ENCODE data around the gene SLC19A3. TPM values are rescaled to one million over a fixed set of nuclear protein-coding genes. Genes with fewer than 3 reads are reported as not detected.

The SLC19A3 gene
- total RNA-seq, 4 donors from 2014 or later: 0.51 to 4.8 (median 1.5) TPM

DNA sequence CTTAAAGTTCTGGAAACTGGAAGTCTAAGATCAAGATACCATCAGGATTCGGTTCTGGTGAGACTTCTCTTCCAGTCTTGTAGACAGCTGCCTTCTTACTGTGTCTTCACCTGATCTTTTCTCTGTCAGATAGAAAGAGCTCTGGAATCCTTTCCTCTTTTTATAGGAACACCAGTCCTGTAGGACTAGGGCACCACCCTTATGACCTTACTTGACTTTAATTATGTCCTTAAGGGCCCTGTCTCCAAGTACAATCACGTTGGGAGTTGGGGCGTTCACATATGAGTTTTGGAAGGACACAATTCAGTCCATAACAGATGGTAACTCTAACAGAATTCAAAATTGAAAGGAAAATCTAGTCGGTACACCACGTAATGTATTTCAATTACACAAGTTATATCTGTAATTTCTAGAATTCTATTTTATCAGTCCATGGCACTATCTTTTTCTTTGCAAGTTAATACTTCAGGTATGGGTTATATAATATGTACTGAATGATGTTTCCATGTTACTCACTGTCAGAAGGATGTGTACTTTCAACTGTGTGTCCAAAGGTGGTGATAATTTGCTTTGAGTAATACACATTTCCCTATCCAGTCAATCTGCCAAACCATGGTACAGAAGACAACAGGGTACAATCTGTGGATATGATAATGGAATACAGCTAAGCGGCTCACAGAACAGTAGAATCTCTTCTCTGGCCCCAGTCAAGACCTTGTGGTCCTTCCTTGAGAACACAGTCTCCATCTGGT lies 52.5 kb downstream of the SLC19A3 start:
- H3K9me3 ChIP-seq: no peaks in the 10 kb centered on the region
- no peak overlapping the region for H3K27ac ChIP-seq
- H3K4me3 ChIP-seq: no peak overlapping the region
- no peaks in the 10 kb centered on the region for H3K4me1 ChIP-seq
- no peaks in the 10 kb centered on the region for H3K27me3 ChIP-seq
- no peak for DNase-seq
- H3K36me3 ChIP-seq: no peaks in the 10 kb centered on the region
- TF ChIP-seq, protein P1, sequence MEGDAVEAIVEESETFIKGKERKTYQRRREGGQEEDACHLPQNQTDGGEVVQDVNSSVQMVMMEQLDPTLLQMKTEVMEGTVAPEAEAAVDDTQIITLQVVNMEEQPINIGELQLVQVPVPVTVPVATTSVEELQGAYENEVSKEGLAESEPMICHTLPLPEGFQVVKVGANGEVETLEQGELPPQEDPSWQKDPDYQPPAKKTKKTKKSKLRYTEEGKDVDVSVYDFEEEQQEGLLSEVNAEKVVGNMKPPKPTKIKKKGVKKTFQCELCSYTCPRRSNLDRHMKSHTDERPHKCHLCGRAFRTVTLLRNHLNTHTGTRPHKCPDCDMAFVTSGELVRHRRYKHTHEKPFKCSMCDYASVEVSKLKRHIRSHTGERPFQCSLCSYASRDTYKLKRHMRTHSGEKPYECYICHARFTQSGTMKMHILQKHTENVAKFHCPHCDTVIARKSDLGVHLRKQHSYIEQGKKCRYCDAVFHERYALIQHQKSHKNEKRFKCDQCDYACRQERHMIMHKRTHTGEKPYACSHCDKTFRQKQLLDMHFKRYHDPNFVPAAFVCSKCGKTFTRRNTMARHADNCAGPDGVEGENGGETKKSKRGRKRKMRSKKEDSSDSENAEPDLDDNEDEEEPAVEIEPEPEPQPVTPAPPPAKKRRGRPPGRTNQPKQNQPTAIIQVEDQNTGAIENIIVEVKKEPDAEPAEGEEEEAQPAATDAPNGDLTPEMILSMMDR (IDR thresholded peaks at IDR 0.05): no peak
- no peak for TF ChIP-seq POLR2A (IDR thresholded peaks at IDR 0.05)
- intact Hi-C loops (cut with DNase I; ENCODE audit: low total_unique reads): no loop called here

DNA sequence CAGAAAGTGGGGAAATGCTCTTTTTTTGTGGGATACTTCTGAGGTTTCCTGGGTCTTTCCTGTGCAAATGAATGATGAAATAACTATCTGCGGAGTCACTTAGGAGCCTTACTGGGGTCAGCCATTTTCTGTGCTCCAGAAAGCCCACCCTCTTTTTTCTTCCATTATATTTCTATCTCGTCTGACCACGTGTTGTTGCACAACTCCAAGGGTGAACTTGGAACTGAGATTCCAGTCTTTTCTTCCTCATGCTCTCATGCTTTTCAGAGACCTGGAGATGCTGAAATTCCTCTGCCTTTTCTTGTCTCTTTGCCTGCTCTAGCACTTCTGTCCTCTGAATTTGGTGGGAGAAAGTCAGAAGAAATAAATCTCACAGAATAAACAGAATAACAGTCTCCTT lies 56.0 kb downstream of the SLC19A3 start:
- H3K4me3 ChIP-seq: no peak overlapping the region
- H3K9me3 ChIP-seq: no peaks in the 10 kb centered on the region
- H3K27me3 ChIP-seq: no peaks in the 10 kb centered on the region
- H3K27ac ChIP-seq: no peak overlapping the region
- DNase-seq: no peak
- no peaks in the 10 kb centered on the region for H3K36me3 ChIP-seq
- intact Hi-C loops (cut with DNase I; ENCODE audit: low total_unique reads): no loop called here
- TF ChIP-seq POLR2A (IDR thresholded peaks at IDR 0.05): no peak
- TF ChIP-seq, protein P1 (IDR thresholded peaks at IDR 0.05): no peak
- no peaks in the 10 kb centered on the region for H3K4me1 ChIP-seq

DNA sequence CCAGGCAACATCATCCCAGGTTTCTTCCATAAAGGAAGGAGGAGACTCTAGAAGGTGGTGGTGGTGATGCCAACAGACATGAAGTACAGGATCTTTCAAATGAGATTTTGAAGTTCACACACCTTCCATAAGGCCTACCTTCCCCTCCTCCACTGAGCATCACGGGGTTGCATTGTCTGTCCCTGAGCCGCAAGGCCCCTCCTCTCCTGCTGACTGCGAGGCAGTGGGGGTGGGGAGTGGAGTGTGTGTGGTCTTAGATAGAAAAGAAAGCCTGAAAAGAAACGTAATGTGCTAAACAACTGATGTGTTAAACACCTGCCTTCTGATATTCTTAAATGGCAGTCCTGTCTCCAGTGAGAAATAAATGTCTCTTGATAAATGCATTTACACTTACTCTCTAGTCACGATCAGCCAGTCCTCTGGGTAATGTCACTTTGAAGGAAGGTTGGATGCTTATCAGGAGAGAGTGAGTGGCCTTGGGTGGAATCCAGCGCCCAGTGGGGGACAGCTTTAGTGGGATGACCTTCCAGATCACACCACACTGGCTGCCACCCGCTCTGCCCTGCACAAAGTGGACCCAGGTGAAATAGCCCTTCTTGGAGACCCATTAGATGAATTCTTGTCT lies 56.7 kb downstream of the SLC19A3 start:
- no peaks in the 10 kb centered on the region for H3K9me3 ChIP-seq
- no peaks in the 10 kb centered on the region for H3K4me1 ChIP-seq
- H3K4me3 ChIP-seq: no peak overlapping the region
- DNase-seq: no peak
- intact Hi-C loops (cut with DNase I; ENCODE audit: low total_unique reads): no loop called here
- H3K27me3 ChIP-seq: no peaks in the 10 kb centered on the region
- H3K36me3 ChIP-seq: no peaks in the 10 kb centered on the region
- H3K27ac ChIP-seq: no peak overlapping the region
- no peak for TF ChIP-seq POLR2A (IDR thresholded peaks at IDR 0.05)
- TF ChIP-seq, protein P1 (IDR thresholded peaks at IDR 0.05): no peak

DNA sequence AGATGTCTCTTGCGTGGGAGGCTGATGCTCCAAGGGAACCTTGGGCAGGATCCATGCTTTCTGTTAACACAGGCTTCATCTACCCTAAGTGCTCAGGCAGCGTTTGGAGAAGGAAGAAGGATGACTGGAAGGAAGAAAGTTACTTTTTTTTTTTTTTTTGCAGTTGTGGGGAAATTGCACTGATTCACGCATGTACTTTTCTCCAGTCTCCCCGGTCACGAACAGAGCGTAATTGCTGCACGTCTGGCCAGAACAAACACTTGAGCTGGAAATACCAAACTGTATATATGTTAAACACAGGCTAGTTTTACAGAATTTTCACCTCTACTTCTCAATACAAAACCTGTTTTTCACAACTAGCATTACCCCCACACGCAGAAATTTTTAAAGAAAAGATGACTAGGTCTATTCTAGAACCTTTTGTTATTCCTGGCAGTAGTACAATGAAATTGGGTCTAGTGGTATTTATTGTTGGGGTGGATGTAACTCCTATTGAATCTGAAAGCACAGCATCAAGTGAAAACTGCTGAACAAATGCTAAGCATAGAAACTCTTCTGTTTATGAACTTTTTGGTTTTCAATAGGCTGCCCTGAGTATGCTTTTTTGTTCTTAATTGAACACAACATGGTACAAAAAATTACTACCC lies 60.5 kb downstream of the SLC19A3 start:
- Histone ChIP-seq H3K36me3 (no peaks in the 10 kb centered on the region), H3K4me1 (no peaks in the 10 kb centered on the region), H3K27me3 (no peaks in the 10 kb centered on the region), H3K4me3 (no peak overlapping the region), H3K27ac (no peak overlapping the region), H3K9me3 (no peaks in the 10 kb centered on the region)
- no peak for TF ChIP-seq POLR2A (IDR thresholded peaks at IDR 0.05)
- TF ChIP-seq, protein P1 (IDR thresholded peaks at IDR 0.05): no peak
- DNase-seq: no peak
- intact Hi-C loops (cut with DNase I; ENCODE audit: low total_unique reads): no loop called here

DNA sequence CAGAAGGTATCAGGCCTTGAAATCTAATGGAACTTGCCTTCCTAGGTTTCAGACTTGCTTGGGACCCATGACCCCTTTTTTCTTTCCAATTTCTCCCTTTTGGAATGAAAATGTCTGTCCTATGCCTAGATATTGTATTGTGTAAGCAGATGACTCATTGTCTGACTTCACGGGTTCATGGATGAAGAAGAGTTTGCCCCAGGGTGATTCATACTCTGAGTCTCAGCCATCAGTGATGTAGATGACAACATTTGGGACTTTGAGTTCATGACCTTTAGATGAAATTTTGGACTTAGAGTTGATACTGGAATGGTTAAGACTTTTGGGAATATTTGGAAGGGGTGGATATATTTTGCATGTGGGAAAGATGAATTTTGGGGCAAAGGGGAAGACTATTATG lies 62.4 kb downstream of the SLC19A3 start:
- intact Hi-C loops (cut with DNase I; ENCODE audit: low total_unique reads): no loop called here
- no peak for DNase-seq
- no peaks in the 10 kb centered on the region for H3K4me1 ChIP-seq
- H3K36me3 ChIP-seq: no peaks in the 10 kb centered on the region
- no peak overlapping the region for H3K4me3 ChIP-seq
- H3K27ac ChIP-seq: no peak overlapping the region
- TF ChIP-seq, protein P1 (IDR thresholded peaks at IDR 0.05): no peak
- no peak for TF ChIP-seq POLR2A (IDR thresholded peaks at IDR 0.05)
- no peaks in the 10 kb centered on the region for H3K27me3 ChIP-seq
- no peaks in the 10 kb centered on the region for H3K9me3 ChIP-seq

Measured in uterus (tissue), 4 donors.